HepG2 (cell line): ENCODE results near the gene ATP5MC2. TPM values are rescaled to one million over a fixed set of nuclear protein-coding genes. Genes with fewer than 3 reads are reported as not detected.

Experiments used
- ARHGAP35 ChIP-seq: sonication (generic); formaldehyde crosslinking; IDR thresholded peaks from 2 replicates; pipeline ENCODE4 v1.9.0; 2022; ENCODE audit warnings: mild to moderate bottlenecking, inconsistent platforms, moderate library complexity, missing genetic modification reagents, borderline replicate concordance
- CEBPG ChIP-seq: IDR thresholded peaks from 2 replicates; pipeline ENCODE4 v1.6.1; 2016
- LCORL ChIP-seq, 2 experiments: fragments of 450-650 bp in 1 of 2; sonication (generic) in 1 of 2; formaldehyde crosslinking in 1 of 2; IDR thresholded peaks; 2 replicates each; pipeline versions ENCODE4 v1.5.0 to v1.6.1; 2017 to 2020; ENCODE audit warnings: antibody characterized with exemption in 1 of 2, missing genetic modification reagents in 1 of 2
- MAFF ChIP-seq: IDR thresholded peaks from 2 replicates; pipeline ENCODE4 v1.6.1; 2011; ENCODE audit warnings: low read depth, low read length, improper control_type of control experiment
- MED1 ChIP-seq: sonication (generic); formaldehyde crosslinking; IDR thresholded peaks from 2 replicates; pipeline ENCODE4 v1.4.0; 2020; ENCODE audit warnings: missing genetic modification reagents
- RAD21 ChIP-seq: fragments of 450-650 bp; formaldehyde crosslinking; IDR thresholded peaks from 2 replicates; pipeline ENCODE4 v1.5.0; 2020; ENCODE audit warnings: mild to moderate bottlenecking
- SP2 ChIP-seq: sonication (generic); formaldehyde crosslinking; IDR thresholded peaks from 2 replicates; pipeline ENCODE4 v1.5.1; 2020; ENCODE audit warnings: mild to moderate bottlenecking, missing genetic modification reagents
- ZBTB38 ChIP-seq: sonication (generic); formaldehyde crosslinking; IDR thresholded peaks from 2 replicates; pipeline ENCODE4 v1.5.1; 2020; ENCODE audit warnings: mild to moderate bottlenecking, missing genetic modification reagents
- ZBTB42 ChIP-seq: sonication (generic); formaldehyde crosslinking; IDR thresholded peaks from 2 replicates; pipeline ENCODE4 v1.5.0; 2020; ENCODE audit warnings: mild to moderate bottlenecking, missing genetic modification reagents
- ZMYM4 ChIP-seq: sonication (generic); formaldehyde crosslinking; IDR thresholded peaks from 2 replicates; pipeline ENCODE4 v1.8.1; 2023; ENCODE audit warnings: mild to moderate bottlenecking, missing genetic modification reagents
- ZNF205 ChIP-seq: IDR thresholded peaks from 2 replicates; pipeline ENCODE4 v1.6.1; 2018; ENCODE audit warnings: missing biosample characterization, missing genetic modification reagents
- ZNF251 ChIP-seq: sonication (generic); formaldehyde crosslinking; IDR thresholded peaks from 2 replicates; pipeline ENCODE4 v1.9.0; 2021; ENCODE audit warnings: mild to moderate bottlenecking, missing genetic modification reagents
- ZNF3 ChIP-seq: IDR thresholded peaks from 2 replicates; pipeline ENCODE4 v1.7.0; 2017; ENCODE audit warnings: inconsistent platforms
- ZNF33B ChIP-seq: sonication (generic); formaldehyde crosslinking; IDR thresholded peaks from 2 replicates; pipeline ENCODE4 v1.5.1; 2020; ENCODE audit warnings: mild to moderate bottlenecking, missing genetic modification reagents
- ZNF556 ChIP-seq: sonication (generic); formaldehyde crosslinking; IDR thresholded peaks from 2 replicates; pipeline ENCODE4 v1.4.0; 2020; ENCODE audit warnings: mild to moderate bottlenecking, missing genetic modification reagents, borderline replicate concordance
- ZNF567 ChIP-seq: sonication (generic); formaldehyde crosslinking; IDR thresholded peaks from 2 replicates; pipeline ENCODE4 v1.8.1; 2023; ENCODE audit warnings: mild to moderate bottlenecking, missing genetic modification reagents, borderline replicate concordance
- ZNF788 ChIP-seq: sonication (generic); formaldehyde crosslinking; IDR thresholded peaks from 2 replicates; pipeline ENCODE4 v1.5.0; 2020; ENCODE audit warnings: mild to moderate bottlenecking, missing genetic modification reagents, borderline replicate concordance
- ZNF839 ChIP-seq: sonication (generic); formaldehyde crosslinking; IDR thresholded peaks from 2 replicates; pipeline ENCODE4 v1.4.0; 2020; ENCODE audit warnings: missing genetic modification reagents, mild to moderate bottlenecking, borderline replicate concordance
- ZSCAN31 ChIP-seq: sonication (generic); formaldehyde crosslinking; IDR thresholded peaks from 2 replicates; pipeline ENCODE4 v1.5.0; 2020; ENCODE audit warnings: low read depth, mild to moderate bottlenecking, missing genetic modification reagents
- polyA plus RNA-seq, 8 experiments: library from polyadenylated mRNA; depleted of rRNA in 3 of 8; stranded (reverse) in 7 of 8; unstranded in 1 of 8; fragments of >200 nt; fragmentation: Illumina TruSeq in 4 of 8; extraction: Trizol in 4 of 8; gene quantifications; 2 replicates each; pipeline versions ENCODE4 v1.2.1 to v1.2.3, GENCODE V29; 2011 to 2016; ENCODE audit warnings: low read depth in 4 of 8, missing spikeins in 1 of 8, mixed read lengths in 1 of 8; ENCODE audit not compliant: insufficient read depth in 1 of 8
- total RNA-seq, 5 experiments: library from RNA; depleted of rRNA; stranded (reverse); fragments of >200 nt; fragmentation: Illumina TruSeq; extraction: Trizol; gene quantifications; 2 replicates each; pipeline ENCODE4 v1.2.3, GENCODE V29; 2016; ENCODE audit warnings: low read depth in 1 of 5
- TF ChIP-seq, protein P1 (sequence below): sonication (generic); formaldehyde crosslinking; IDR thresholded peaks from 2 replicates; pipeline ENCODE4 v1.5.1; 2020; ENCODE audit warnings: missing genetic modification reagents, mild to moderate bottlenecking, borderline replicate concordance
- TF ChIP-seq, protein P2 (sequence below): sonication (generic); formaldehyde crosslinking; conservative IDR thresholded peaks from 2 replicates; pipeline ENCODE4 v1.8.1; 2023; ENCODE audit warnings: missing genetic modification reagents
- TF ChIP-seq, protein P3 (sequence below): IDR thresholded peaks from 2 replicates; pipeline ENCODE4 v1.6.1; 2018; ENCODE audit warnings: missing genetic modification reagents, mild to moderate bottlenecking, missing compliant biosample characterization
- TF ChIP-seq, protein P4 (sequence below), 2 experiments: sonication (generic) in 1 of 2; formaldehyde crosslinking in 1 of 2; IDR thresholded peaks; 2 replicates each; pipeline versions ENCODE4 v1.4.0 to v1.6.1; 2018 to 2020; ENCODE audit warnings: missing genetic modification reagents in 2 of 2, borderline replicate concordance in 1 of 2, low read depth in 1 of 2, mild to moderate bottlenecking in 1 of 2, missing biosample characterization in 1 of 2

Gene ATP5MC2
- total and polyA plus RNA-seq, 2 of the 13 experiments (the other 11 are each of a cell fraction or from before 2014, with no cell fraction given): 230 to 257 TPM

DNA sequence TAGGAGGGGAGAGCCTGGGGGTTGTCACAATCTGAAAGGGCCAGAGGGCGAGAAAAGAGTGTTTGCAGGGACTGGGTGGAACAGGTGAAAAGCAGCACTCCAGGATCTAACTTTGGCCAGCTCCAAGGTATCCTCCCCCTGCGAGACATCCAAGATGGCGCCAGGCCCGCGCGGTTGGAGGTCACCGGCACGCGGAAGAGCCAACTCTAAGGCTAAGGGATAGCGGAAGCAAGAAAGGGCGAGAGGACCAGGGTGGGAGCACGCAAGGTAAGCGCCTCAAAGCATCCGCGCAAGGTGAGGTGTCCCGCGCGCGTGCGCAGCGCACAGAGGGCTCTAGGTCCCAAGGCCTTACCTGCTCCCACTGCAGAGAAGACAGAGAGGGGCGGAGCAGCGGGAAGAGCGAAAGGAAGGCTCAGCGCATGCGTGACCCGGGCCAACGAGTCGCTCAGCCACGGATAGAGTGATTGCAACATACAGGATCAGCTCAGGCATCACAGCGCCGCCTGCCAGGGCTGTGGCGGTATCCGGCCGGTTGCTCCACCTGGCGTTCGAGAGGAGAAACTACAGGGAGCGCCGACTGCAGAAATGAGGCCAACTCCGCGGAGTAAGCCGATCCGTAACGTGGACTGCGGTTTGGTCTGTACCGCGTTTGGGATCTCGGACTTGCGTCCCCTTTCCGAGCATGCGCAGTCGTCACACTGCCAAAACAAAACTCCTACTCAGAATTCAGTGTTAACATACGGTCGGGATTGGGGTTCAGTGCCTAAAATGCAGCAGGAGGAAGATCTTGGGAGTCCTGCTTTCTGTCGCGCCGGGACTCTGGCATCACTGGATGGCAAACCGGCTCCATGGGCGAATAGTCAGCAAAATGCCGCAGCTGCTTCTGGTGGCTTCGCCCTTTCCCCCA lies at the start of gene ATP5MC2 (continued):
- TF ChIP-seq MED1 (peak; percentile 89), ZBTB42 (peak; percentile 93), ZNF205 (CRISPR knock-in tag) (peak; percentile 60; the same call in 1 of the 2 replicates), ZNF3 (CRISPR knock-in tag) (no peak), ZNF251 (CRISPR knock-in tag) (no peak), MAFF (peak; percentile 59), ZNF839 (CRISPR knock-in tag) (no peak; the same call in 1 of the 2 replicates), CEBPG (CRISPR knock-in tag) (peak; percentile 100), ZBTB38 (CRISPR knock-in tag) (peak; percentile 96), ZNF567 (peak; percentile 34; the same call in 1 of the 2 replicates), ZNF33B (CRISPR knock-in tag) (peak; percentile 92), ZNF556 (CRISPR knock-in tag) (peak; percentile 53), ZSCAN31 (CRISPR knock-in tag) (peak; percentile 92), SP2 (peak; percentile 57; the same call in 1 of the 2 replicates), ZNF788 (CRISPR knock-in tag) (peak; percentile 95; the same call in 1 of the 2 replicates), ZMYM4 (CRISPR knock-in tag) (peak; percentile 99), RAD21 (CRISPR knock-in tag) (peak; percentile 100), ARHGAP35 (CRISPR knock-in tag) (peak; percentile 86; the same call in 1 of the 2 replicates), LCORL (IDR thresholded peaks at IDR 0.05) (no peak), LCORL (CRISPR knock-in tag; IDR thresholded peaks at IDR 0.05) (peak; percentile 80)
- TF ChIP-seq, protein P1, sequence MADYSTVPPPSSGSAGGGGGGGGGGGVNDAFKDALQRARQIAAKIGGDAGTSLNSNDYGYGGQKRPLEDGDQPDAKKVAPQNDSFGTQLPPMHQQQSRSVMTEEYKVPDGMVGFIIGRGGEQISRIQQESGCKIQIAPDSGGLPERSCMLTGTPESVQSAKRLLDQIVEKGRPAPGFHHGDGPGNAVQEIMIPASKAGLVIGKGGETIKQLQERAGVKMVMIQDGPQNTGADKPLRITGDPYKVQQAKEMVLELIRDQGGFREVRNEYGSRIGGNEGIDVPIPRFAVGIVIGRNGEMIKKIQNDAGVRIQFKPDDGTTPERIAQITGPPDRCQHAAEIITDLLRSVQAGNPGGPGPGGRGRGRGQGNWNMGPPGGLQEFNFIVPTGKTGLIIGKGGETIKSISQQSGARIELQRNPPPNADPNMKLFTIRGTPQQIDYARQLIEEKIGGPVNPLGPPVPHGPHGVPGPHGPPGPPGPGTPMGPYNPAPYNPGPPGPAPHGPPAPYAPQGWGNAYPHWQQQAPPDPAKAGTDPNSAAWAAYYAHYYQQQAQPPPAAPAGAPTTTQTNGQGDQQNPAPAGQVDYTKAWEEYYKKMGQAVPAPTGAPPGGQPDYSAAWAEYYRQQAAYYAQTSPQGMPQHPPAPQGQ: no peak
- TF ChIP-seq, protein P2, sequence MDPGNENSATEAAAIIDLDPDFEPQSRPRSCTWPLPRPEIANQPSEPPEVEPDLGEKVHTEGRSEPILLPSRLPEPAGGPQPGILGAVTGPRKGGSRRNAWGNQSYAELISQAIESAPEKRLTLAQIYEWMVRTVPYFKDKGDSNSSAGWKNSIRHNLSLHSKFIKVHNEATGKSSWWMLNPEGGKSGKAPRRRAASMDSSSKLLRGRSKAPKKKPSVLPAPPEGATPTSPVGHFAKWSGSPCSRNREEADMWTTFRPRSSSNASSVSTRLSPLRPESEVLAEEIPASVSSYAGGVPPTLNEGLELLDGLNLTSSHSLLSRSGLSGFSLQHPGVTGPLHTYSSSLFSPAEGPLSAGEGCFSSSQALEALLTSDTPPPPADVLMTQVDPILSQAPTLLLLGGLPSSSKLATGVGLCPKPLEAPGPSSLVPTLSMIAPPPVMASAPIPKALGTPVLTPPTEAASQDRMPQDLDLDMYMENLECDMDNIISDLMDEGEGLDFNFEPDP (CRISPR knock-in tag): no peak
- TF ChIP-seq, protein P3, sequence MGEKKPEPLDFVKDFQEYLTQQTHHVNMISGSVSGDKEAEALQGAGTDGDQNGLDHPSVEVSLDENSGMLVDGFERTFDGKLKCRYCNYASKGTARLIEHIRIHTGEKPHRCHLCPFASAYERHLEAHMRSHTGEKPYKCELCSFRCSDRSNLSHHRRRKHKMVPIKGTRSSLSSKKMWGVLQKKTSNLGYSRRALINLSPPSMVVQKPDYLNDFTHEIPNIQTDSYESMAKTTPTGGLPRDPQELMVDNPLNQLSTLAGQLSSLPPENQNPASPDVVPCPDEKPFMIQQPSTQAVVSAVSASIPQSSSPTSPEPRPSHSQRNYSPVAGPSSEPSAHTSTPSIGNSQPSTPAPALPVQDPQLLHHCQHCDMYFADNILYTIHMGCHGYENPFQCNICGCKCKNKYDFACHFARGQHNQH: peak; percentile 97
- TF ChIP-seq, protein P4, sequence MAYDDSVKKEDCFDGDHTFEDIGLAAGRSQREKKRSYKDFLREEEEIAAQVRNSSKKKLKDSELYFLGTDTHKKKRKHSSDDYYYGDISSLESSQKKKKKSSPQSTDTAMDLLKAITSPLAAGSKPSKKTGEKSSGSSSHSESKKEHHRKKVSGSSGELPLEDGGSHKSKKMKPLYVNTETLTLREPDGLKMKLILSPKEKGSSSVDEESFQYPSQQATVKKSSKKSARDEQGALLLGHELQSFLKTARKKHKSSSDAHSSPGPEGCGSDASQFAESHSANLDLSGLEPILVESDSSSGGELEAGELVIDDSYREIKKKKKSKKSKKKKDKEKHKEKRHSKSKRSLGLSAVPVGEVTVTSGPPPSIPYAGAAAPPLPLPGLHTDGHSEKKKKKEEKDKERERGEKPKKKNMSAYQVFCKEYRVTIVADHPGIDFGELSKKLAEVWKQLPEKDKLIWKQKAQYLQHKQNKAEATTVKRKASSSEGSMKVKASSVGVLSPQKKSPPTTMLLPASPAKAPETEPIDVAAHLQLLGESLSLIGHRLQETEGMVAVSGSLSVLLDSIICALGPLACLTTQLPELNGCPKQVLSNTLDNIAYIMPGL (CRISPR knock-in tag; IDR thresholded peaks at IDR 0.05; ENCODE audit: borderline replicate concordance in 1 of 2, low read depth in 1 of 2): peak; percentile 98
